T47D (cell line): ENCODE measurements around the gene PRKAR1B.

Experiments used
- DNase-seq, 2 experiments: peaks; one replicate each; pipeline versions ENCODE4 v3.0.0 to v3.0.0-alpha.2; 2011 to 2012; ENCODE audit warnings: low read depth in 1 of 2, low spot score in 1 of 2
- JUND ChIP-seq: IDR thresholded peaks from 2 replicates; pipeline ENCODE4 v1.6.1; 2012; ENCODE audit warnings: low read depth
- in situ Hi-C: cut with HindIII; loops from 2 replicates; pipeline ENCODE4 v1.10.0; 2016; ENCODE audit warnings: low sequenced_read_pairs, low pct_unique_long_range_greater_than_20kb

Gene PRKAR1B

DNA sequence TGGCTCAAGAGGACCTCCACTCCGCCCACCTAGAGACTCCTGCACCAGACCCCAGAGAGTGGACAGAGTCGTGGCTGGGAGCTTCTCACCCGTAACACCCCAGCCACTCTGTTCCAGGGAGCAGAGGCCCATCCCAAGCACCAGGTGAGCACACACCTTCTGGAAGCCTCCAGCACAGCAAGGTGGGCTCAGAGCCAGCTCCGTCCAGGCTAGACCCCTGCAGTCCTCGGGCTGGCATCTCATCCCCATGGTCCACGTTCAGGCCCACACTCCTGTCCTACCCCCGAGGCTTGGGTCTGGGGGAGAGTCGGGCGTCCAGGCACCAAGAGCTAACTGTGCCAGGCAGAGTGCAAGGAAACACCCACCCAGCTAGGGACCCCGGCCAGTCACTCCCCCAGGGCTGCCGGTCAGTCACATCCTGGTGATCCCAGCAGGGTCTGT lies 220.7 kb downstream of the PRKAR1B start:
- in situ Hi-C loops: no loop called here
- DNase-seq: no peak
- TF ChIP-seq JUND: no peak

GRCh38 chr7:505171-505570 lies 221.9 kb downstream of the PRKAR1B start:
- in situ Hi-C loops: no loop called here
- TF ChIP-seq JUND: no peak
- no peak for DNase-seq

- in situ Hi-C loops: no loop called here
- no peak for DNase-seq
- TF ChIP-seq JUND: no peak
These were observed 222.6 kb downstream of the PRKAR1B start for GRCh38 chr7:504221-505111.

DNA sequence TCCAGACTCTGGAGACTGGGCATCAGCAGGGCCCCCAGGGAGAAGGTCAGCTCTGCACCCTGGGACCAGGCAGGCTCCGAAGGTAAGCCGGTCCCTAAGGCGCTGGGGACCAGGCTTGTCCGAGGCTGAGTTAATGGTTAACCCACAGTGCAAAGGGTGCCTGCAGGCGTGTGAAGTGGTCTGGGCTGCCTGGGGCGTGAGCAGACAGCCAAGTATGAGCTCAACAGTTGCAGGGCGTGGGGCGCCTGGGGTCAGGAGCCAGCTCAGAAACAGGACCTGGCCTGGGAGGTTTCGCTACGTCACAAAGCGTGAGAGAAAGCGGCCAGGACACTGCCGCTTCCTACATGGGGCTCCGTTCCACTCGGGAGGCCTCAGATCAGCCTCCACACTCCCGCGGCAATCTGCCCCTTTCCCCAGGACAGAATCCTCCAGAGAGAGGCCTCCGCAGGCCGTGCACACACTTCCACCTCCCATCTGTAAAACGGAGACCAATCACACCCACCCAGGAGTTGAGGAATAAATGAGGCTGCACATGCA lies 223.4 kb downstream of the PRKAR1B start:
- DNase-seq: no peak
- no peak for TF ChIP-seq JUND
- in situ Hi-C loops: no loop called here

DNA sequence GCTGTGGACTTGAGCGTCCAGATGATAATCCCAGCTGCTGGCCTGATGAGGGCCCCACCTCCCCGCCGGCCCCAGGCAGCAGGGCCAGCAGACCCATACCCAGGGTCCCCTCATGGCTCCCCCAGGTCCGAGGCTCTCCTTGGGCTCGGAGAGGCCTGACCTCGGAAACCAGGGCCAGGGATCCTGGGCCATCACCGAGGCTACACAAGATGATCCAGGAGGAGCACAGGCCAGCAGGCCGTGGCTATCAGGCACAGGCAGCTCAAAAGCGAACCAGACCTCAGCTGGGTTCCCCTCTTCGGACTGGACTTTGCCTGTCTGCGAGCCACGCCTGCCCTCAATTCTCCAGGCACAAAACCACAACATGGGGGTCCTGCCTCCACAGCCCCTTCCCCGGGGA lies 224.8 kb downstream of the PRKAR1B start:
- in situ Hi-C loops: no loop called here
- no peak for DNase-seq
- no peak for TF ChIP-seq JUND

DNA sequence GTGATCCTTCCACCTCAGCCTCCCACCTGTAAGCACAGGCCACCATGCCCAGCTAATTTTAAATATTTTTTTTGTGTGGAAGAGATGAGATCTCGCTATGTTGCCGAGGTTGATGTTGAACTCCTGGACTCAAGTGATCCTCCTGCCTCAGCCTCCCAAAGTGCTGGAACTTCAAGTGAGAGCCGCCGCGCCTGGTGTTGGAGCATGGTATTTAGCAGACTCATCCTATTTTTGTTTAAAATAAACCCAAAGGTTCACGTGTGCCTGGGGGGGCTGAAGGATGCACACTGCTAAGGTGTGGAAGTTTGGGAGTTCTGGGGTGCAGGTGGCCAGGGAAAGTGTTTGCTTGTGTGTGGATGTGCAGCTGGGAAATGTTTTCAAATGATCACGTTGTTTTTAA lies 225.6 kb downstream of the PRKAR1B start:
- no peak for TF ChIP-seq JUND
- in situ Hi-C loops: no loop called here
- no peak for DNase-seq

DNA sequence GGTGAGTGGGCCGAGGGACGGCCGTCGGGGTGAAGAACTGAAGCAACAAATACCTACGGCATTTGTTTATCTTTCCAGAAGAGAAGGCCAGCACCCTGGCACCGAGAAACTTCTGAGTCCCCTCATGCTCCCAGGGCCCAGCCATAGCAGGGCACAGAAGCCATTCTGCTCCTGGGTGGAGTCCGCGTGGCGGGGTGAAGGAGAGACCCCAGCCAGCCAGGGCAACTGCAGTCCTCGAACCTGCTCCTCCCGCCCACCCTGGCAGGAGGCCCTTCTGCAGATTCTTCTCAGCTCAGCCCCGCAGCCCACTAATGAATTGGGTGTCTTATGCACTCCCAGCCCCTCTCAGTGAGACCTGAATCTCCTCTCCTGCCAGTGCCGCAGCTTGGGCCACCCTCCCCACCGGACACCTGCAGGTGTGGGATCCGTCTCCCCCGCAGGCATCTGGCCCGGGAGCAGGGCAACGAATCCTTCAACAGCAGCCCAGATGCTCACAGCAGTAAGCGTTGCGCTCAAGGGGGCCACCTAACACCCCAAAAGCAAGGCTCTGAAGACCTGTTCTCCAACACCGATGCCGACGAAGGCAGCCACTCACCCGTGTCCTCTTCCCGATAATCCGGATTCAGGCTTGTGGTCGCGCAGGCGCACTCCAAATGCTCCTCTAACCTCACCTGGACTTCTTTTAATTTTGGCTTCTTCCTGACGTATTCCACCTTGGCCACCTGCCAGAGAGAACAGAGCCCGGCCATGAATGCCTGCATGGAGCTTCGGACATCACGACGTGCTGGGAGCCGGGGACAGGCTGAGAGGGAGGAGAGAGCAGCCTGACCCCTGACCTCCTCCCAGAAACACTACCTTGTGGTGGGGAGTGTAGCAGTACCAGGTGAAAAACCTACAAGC lies 226.3 kb downstream of the PRKAR1B start:
- in situ Hi-C loops: no loop called here

GRCh38 chr7:499853-500485 lies 227.1 kb downstream of the PRKAR1B start:
- no peak for TF ChIP-seq JUND
- in situ Hi-C loops: no loop called here
- DNase-seq: no peak

More for the DNA sequence above, 226.3 kb downstream of the PRKAR1B start:
- TF ChIP-seq JUND: no peak
- DNase-seq: no peak
